Activated naive CD4-positive, alpha-beta T cell treated with anti-CD3 and anti-CD28 coated beads for 36 hours (primary cell): ENCODE data around the gene PPP1R14B. TPM values are rescaled to one million over a fixed set of nuclear protein-coding genes. Genes with fewer than 3 reads are reported as not detected.

Experiments
- CTCF ChIA-PET: fragments of 350-600 bp; sonication (Branson Sonifier 250); formaldehyde crosslinking; loops from one replicate; lab custom pipeline; 2021; ENCODE audit warnings: antibody characterized with exemption; lab: Charles Lee
- DNase-seq: peaks from one replicate; pipeline ENCODE4 v3.0.0-alpha.2; 2020
- H3K27ac Mint-ChIP-seq: one replicate; pipeline ENCODE4 v1.8.0; 2021; ENCODE audit warnings: mild to moderate bottlenecking, mixed read lengths
- H3K27me3 Mint-ChIP-seq: one replicate; pipeline ENCODE4 v1.8.0; 2021; ENCODE audit warnings: low read depth, mixed read lengths
- H3K36me3 Mint-ChIP-seq: one replicate; pipeline ENCODE4 v1.8.0; 2021; ENCODE audit warnings: low read depth, mixed read lengths
- H3K4me1 Mint-ChIP-seq: one replicate; pipeline ENCODE4 v1.8.0; 2021; ENCODE audit warnings: low read depth, mixed read lengths
- H3K4me3 Mint-ChIP-seq: one replicate; pipeline ENCODE4 v1.8.0; 2021; ENCODE audit warnings: mild to moderate bottlenecking, moderate library complexity, mixed read lengths
- H3K9me3 Mint-ChIP-seq: one replicate; pipeline ENCODE4 v1.8.0; 2021; ENCODE audit warnings: mixed read lengths
- intact Hi-C: fragments of 100-400 bp; cut with micrococcal nuclease; formaldehyde crosslinking; loops from one replicate; pipeline ENCODE4 v1.15.1; 2023
- total RNA-seq, 2 experiments: library from RNA; stranded (reverse); gene quantifications; one replicate each; pipeline ENCODE4 v1.2.3, GENCODE V29; 2021

Gene PPP1R14B
- total RNA-seq, 2 experiments from 2014 or later = 216 to 227 TPM

GRCh38 chr11:64238999-64239398 is 7.7 kb downstream of the PPP1R14B start:
- intact Hi-C loops = no loop called here
- Mint-ChIP-seq H3K4me3 (peak overlapping the region; percentile 27), H3K27ac (peak overlapping the region; percentile 98), H3K27me3 (no peaks in the 10 kb centered on the region), H3K36me3 (peaks cover 22% of the 10 kb centered on the region), H3K9me3 (no peaks in the 10 kb centered on the region), H3K4me1 (peaks cover 37% of the 10 kb centered on the region)
- CTCF ChIA-PET = interaction anchor here (0.7 to 2.7 kb wide), 3 partner anchors 41 to 66 kb away, joined by 3 to 6 read pairs (median 4); partner anchors contain the start of gene CATSPERZ
- DNase-seq = no peak

GRCh38 chr11:64238076-64238475 is 8.7 kb downstream of the PPP1R14B start:
- CTCF ChIA-PET = interaction anchor here (0.8 to 2.7 kb wide), 3 partner anchors 47 to 67 kb away, joined by 3 to 6 read pairs (median 3); partner anchors contain the start of genes CATSPERZ and GPR137

GRCh38 chr11:64237484-64237951 is 9.2 kb downstream of the PPP1R14B start:
- Mint-ChIP-seq H3K36me3 (peaks cover 11% of the 10 kb centered on the region), H3K9me3 (no peaks in the 10 kb centered on the region), H3K27me3 (no peaks in the 10 kb centered on the region), H3K4me1 (peaks cover 27% of the 10 kb centered on the region), H3K27ac (peak overlapping the region; percentile 59), H3K4me3 (no peak overlapping the region)
- CTCF ChIA-PET = interaction anchor here (0.7 to 2.7 kb wide), 4 partner anchors 31 to 118 kb away, joined by 3 to 6 read pairs (median 4); partner anchors contain the start of genes CATSPERZ and FERMT3
- no peak for DNase-seq
- intact Hi-C loops = no loop called here

More at GRCh38 chr11:64238076-64238475, 8.7 kb downstream of the PPP1R14B start:
- Mint-ChIP-seq H3K27me3 (no peaks in the 10 kb centered on the region), H3K9me3 (no peaks in the 10 kb centered on the region), H3K36me3 (peaks cover 14% of the 10 kb centered on the region), H3K27ac (peak overlapping the region; percentile 98), H3K4me3 (no peak overlapping the region), H3K4me1 (peaks cover 30% of the 10 kb centered on the region)
- intact Hi-C loops = no loop called here
- DNase-seq = no peak

GRCh38 chr11:64235437-64236161 is 11.1 kb downstream of the PPP1R14B start:
- Mint-ChIP-seq H3K4me1 (peaks cover 35% of the 10 kb centered on the region), H3K9me3 (no peaks in the 10 kb centered on the region), H3K27me3 (no peaks in the 10 kb centered on the region), H3K27ac (peak overlapping the region; percentile 59), H3K36me3 (peaks cover 10% of the 10 kb centered on the region), H3K4me3 (peak overlapping the region; percentile 81)
- CTCF ChIA-PET = interaction anchor here (1.0 to 1.3 kb wide), 2 partner anchors 9 to 42 kb away, joined by 3 read pairs; no protein-coding TSS in a partner anchor
- intact Hi-C loops = no loop called here
- DNase-seq = no peak

DNA sequence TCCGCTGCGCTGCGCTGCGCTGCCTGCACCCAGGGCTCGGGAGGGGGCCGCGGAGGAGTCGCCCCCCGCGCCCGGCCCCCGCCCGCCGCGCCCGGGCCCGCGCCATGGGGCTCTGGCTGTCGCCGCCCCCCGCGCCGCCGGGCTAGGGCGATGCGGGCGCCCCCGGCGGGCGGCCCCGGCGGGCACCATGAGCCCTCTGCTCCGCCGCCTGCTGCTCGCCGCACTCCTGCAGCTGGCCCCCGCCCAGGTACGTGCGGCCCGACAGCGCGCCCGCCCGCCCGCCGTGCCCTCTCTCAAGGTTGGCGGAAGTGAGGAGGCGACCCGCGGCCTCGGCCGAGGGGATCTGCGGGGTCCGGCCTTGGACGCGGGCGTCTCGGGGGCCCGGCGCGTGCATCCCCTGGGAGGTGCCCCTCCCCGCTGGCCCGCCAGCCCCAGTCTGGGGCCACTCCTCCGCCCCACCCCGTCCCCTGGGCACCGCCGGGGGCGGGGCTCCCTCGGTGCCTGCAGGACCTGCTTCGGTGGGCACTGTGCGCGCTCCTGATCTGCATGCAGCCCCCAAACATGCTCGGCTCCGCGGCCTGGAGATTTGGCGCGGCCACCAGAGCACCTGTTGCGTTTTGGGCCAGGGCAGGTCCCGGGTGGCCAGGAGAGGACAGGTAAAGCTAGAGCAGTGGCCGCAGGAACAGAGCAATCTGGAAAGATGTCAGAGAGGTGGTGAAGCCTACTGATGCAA is 11.9 kb downstream of the PPP1R14B start:
- peak overlapping the region; percentile 81 for H3K4me3 Mint-ChIP-seq
- H3K9me3 Mint-ChIP-seq = no peaks in the 10 kb centered on the region
- H3K27me3 Mint-ChIP-seq = no peaks in the 10 kb centered on the region
- H3K27ac Mint-ChIP-seq = peak overlapping the region; percentile 59
- peaks cover 7% of the 10 kb centered on the region for H3K36me3 Mint-ChIP-seq
- intact Hi-C loops = no loop called here
- CTCF ChIA-PET = no interaction called here
- peaks cover 31% of the 10 kb centered on the region for H3K4me1 Mint-ChIP-seq
- DNase-seq = peak; percentile 47

DNA sequence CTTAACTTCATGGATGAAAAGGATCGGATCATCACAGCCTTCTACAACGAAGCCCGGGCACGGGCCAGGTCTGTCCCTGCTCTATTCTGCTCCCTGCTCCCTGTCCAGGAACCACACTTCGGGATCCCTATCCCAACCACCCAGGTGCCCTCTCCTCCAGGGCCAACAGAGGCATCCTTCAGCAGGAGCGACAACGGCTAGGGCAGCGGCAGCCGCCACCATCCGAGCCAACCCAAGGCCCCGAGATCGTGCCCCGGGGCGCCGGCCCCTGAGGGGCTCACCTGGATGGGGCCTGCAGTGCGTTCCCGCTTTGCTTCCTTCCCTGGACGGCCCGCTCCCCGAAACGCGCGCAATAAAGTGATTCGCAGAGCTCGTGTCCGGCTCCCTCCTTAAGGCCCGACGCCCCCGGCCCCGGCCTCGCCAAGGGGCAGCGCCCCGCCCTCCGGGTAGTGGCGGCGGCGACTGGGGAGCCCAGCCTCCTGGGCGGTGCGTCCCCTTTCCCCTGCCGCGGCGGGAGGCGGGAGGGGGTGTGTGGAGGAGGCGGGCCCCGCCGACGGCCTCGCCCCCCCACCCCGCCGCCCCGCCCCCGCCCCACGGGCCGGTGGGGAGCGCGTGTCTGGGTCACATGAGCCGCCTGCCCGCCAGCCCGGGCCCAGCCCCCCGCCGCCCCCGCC is 12.7 kb downstream of the PPP1R14B start, which contains the start of gene VEGFB:
Gene VEGFB, plus strand, starts transcription at position 672 of the 674 bp plus-strand sequence. CDS start 250 bp downstream, outside the sequence.
- CTCF ChIA-PET = no interaction called here
- Mint-ChIP-seq H3K9me3 (no peaks in the 10 kb centered on the region), H3K4me1 (peaks cover 33% of the 10 kb centered on the region), H3K4me3 (peak within 1 kb of the TSS; percentile 81), H3K27me3 (no peaks in the 10 kb centered on the region), H3K36me3 (peaks cover 4% of the 10 kb centered on the region), H3K27ac (peak within 1 kb of the TSS; percentile 59)
- peak; percentile 57 for DNase-seq
- intact Hi-C loops = no loop called here

- Mint-ChIP-seq H3K36me3 (peaks cover 4% of the 10 kb centered on the region), H3K4me3 (peak overlapping the region; percentile 61), H3K4me1 (peaks cover 39% of the 10 kb centered on the region), H3K27ac (no peak overlapping the region), H3K9me3 (no peaks in the 10 kb centered on the region), H3K27me3 (no peaks in the 10 kb centered on the region)
- CTCF ChIA-PET = interaction anchor here (1.6 kb wide), 1 partner anchor 28 kb away, joined by 7 read pairs; no protein-coding TSS in a partner anchor
- intact Hi-C loops = no loop called here
- no peak for DNase-seq
Observed at GRCh38 chr11:64232967-64233315, 13.8 kb downstream of the PPP1R14B start.

- Mint-ChIP-seq H3K9me3 (no peaks in the 10 kb centered on the region), H3K4me3 (peak overlapping the region; percentile 78), H3K27me3 (no peaks in the 10 kb centered on the region), H3K4me1 (peaks cover 44% of the 10 kb centered on the region), H3K36me3 (peaks cover 4% of the 10 kb centered on the region), H3K27ac (peak overlapping the region; percentile 39)
- intact Hi-C loops = no loop called here
- DNase-seq = no peak
- CTCF ChIA-PET = interaction anchor here (1.6 kb wide), 1 partner anchor 28 kb away, joined by 7 read pairs; no protein-coding TSS in a partner anchor
Observed at GRCh38 chr11:64232182-64232966, 14.4 kb downstream of the PPP1R14B start.

- peak overlapping the region; percentile 78 for H3K4me3 Mint-ChIP-seq
- peaks cover 3% of the 10 kb centered on the region for H3K36me3 Mint-ChIP-seq
- no peak overlapping the region for H3K27ac Mint-ChIP-seq
- intact Hi-C loops = loop anchor here (2.0 kb wide), 1 partner anchor 15 kb away; the partner anchor contains the start of gene PPP1R14B
- H3K9me3 Mint-ChIP-seq = no peaks in the 10 kb centered on the region
- H3K27me3 Mint-ChIP-seq = no peaks in the 10 kb centered on the region
- CTCF ChIA-PET = interaction anchor here (1.6 kb wide), 1 partner anchor 27 kb away, joined by 7 read pairs; no protein-coding TSS in a partner anchor
- H3K4me1 Mint-ChIP-seq = peaks cover 47% of the 10 kb centered on the region
- no peak for DNase-seq
Observed at GRCh38 chr11:64231546-64231945, 15.2 kb downstream of the PPP1R14B start.

- Mint-ChIP-seq H3K27ac (peak overlapping the region; percentile 75), H3K4me1 (peaks cover 47% of the 10 kb centered on the region)
- intact Hi-C loops = loop anchor here (1.0 to 2.0 kb wide), 5 partner anchors 10 to 74 kb away; partner anchors contain the start of genes ESRRA, FKBP2 and PPP1R14B
Observed at GRCh38 chr11:64230985-64231365, 15.8 kb downstream of the PPP1R14B start.

More at GRCh38 chr11:64230985-64231365, 15.8 kb downstream of the PPP1R14B start:
- H3K9me3 Mint-ChIP-seq = no peaks in the 10 kb centered on the region
- CTCF ChIA-PET = no interaction called here
- no peak for DNase-seq
- peaks cover 3% of the 10 kb centered on the region for H3K36me3 Mint-ChIP-seq
- peak overlapping the region; percentile 78 for H3K4me3 Mint-ChIP-seq
- no peaks in the 10 kb centered on the region for H3K27me3 Mint-ChIP-seq
